HepG2 (cell line): ENCODE results near the gene LCAT. TPM values are rescaled to one million over a fixed set of nuclear protein-coding genes. Genes with fewer than 3 reads are reported as not detected.

Source experiments
- DRAP1 ChIP-seq: IDR thresholded peaks from 2 replicates; pipeline ENCODE4 v1.6.1; 2016; ENCODE audit warnings: missing genetic modification reagents, missing compliant biosample characterization
- E2F5 ChIP-seq: sonication (generic); formaldehyde crosslinking; conservative IDR thresholded peaks from 2 replicates; pipeline ENCODE4 v1.4.0; 2020; ENCODE audit warnings: missing genetic modification reagents
- EED ChIP-seq: sonication (generic); formaldehyde crosslinking; IDR thresholded peaks from 2 replicates; pipeline ENCODE4 v1.5.0; 2020; ENCODE audit warnings: mild to moderate bottlenecking, missing genetic modification reagents
- MEIS1 ChIP-seq: sonication (generic); formaldehyde crosslinking; IDR thresholded peaks from 2 replicates; pipeline ENCODE4 v1.9.0; 2021; ENCODE audit warnings: mild to moderate bottlenecking, missing genetic modification reagents, moderate library complexity, borderline replicate concordance
- MXD3 ChIP-seq: IDR thresholded peaks from 2 replicates; pipeline ENCODE4 v1.6.1; 2016; ENCODE audit warnings: mild to moderate bottlenecking, missing biosample characterization, missing genetic modification reagents
- NCOA2 ChIP-seq: sonication (generic); formaldehyde crosslinking; IDR thresholded peaks from 2 replicates; pipeline ENCODE4 v1.8.0; 2022; ENCODE audit warnings: inconsistent platforms
- NFRKB ChIP-seq: fragments of 450-650 bp; IDR thresholded peaks from 2 replicates; pipeline ENCODE4 v1.6.1; 2017
- NR2C2 ChIP-seq: sonication (generic); formaldehyde crosslinking; IDR thresholded peaks from 2 replicates; pipeline ENCODE4 v1.4.0; 2020; ENCODE audit warnings: missing genetic modification reagents, mild to moderate bottlenecking, moderate library complexity, borderline replicate concordance
- PHF20 ChIP-seq: sonication (generic); formaldehyde crosslinking; IDR thresholded peaks from 2 replicates; pipeline ENCODE4 v1.5.0; 2020; ENCODE audit warnings: mild to moderate bottlenecking, missing genetic modification reagents
- REPIN1 ChIP-seq: sonication (generic); formaldehyde crosslinking; IDR thresholded peaks from 2 replicates; pipeline ENCODE4 v1.8.0; 2022; ENCODE audit warnings: missing genetic modification reagents, low read depth, mild to moderate bottlenecking, borderline replicate concordance
- RXRB ChIP-seq: IDR thresholded peaks from 2 replicates; pipeline ENCODE4 v1.6.1; 2016; ENCODE audit warnings: borderline replicate concordance, missing genetic modification reagents, missing compliant biosample characterization
- SAFB2 ChIP-seq: sonication (generic); formaldehyde crosslinking; IDR thresholded peaks from 2 replicates; pipeline ENCODE4 v1.5.1; 2020; ENCODE audit warnings: missing genetic modification reagents, low read depth, mild to moderate bottlenecking, borderline replicate concordance
- SUZ12 ChIP-seq: fragments of 150-350 bp; IDR thresholded peaks from 2 replicates; pipeline ENCODE4 v1.6.1; 2014; ENCODE audit warnings: low read depth, low read length
- TBX3 ChIP-seq: fragments of 450-650 bp; IDR thresholded peaks from 2 replicates; pipeline ENCODE4 v1.6.1; 2017; ENCODE audit warnings: antibody characterized with exemption, mild to moderate bottlenecking, inconsistent platforms, borderline replicate concordance
- TFE3 ChIP-seq: IDR thresholded peaks from 2 replicates; pipeline ENCODE4 v1.6.1; 2016
- U2AF2 ChIP-seq: fragments of 200-400 bp; formaldehyde crosslinking; IDR thresholded peaks from 2 replicates; pipeline ENCODE4 v1.6.1; 2017; ENCODE audit warnings: low read depth, mild to moderate bottlenecking, low read length
- ZFYVE20 ChIP-seq: sonication (generic); formaldehyde crosslinking; IDR thresholded peaks from 2 replicates; pipeline ENCODE4 v1.8.0; 2023; ENCODE audit warnings: low read depth, mild to moderate bottlenecking, moderate library complexity, missing genetic modification reagents, borderline replicate concordance
- ZNF138 ChIP-seq: sonication (generic); formaldehyde crosslinking; IDR thresholded peaks from 2 replicates; pipeline ENCODE4 v1.5.0; 2020; ENCODE audit warnings: mild to moderate bottlenecking, low read depth, missing genetic modification reagents
- ZNF280D ChIP-seq: sonication (generic); formaldehyde crosslinking; IDR thresholded peaks from 2 replicates; pipeline ENCODE4 v1.5.1; 2020; ENCODE audit warnings: mild to moderate bottlenecking, missing genetic modification reagents
- ZNF558 ChIP-seq: sonication (generic); formaldehyde crosslinking; IDR thresholded peaks from 2 replicates; pipeline ENCODE4 v1.9.0; 2022; ENCODE audit warnings: mild to moderate bottlenecking, missing genetic modification reagents, borderline replicate concordance
- ZNF772 ChIP-seq: sonication (generic); formaldehyde crosslinking; IDR thresholded peaks from 2 replicates; pipeline ENCODE4 v1.5.0; 2020; ENCODE audit warnings: mild to moderate bottlenecking, missing genetic modification reagents
- polyA plus RNA-seq, 8 experiments: library from polyadenylated mRNA; depleted of rRNA in 3 of 8; stranded (reverse) in 7 of 8; unstranded in 1 of 8; fragments of >200 nt; fragmentation: Illumina TruSeq in 4 of 8; extraction: Trizol in 4 of 8; gene quantifications; 2 replicates each; pipeline versions ENCODE4 v1.2.1 to v1.2.3, GENCODE V29; 2011 to 2016; ENCODE audit warnings: low read depth in 4 of 8, missing spikeins in 1 of 8, mixed read lengths in 1 of 8; ENCODE audit not compliant: insufficient read depth in 1 of 8
- total RNA-seq, 5 experiments: library from RNA; depleted of rRNA; stranded (reverse); fragments of >200 nt; fragmentation: Illumina TruSeq; extraction: Trizol; gene quantifications; 2 replicates each; pipeline ENCODE4 v1.2.3, GENCODE V29; 2016; ENCODE audit warnings: low read depth in 1 of 5

The LCAT gene
- total and polyA plus RNA-seq, 2 of the 13 experiments (the other 11 are each of a cell fraction or from before 2014, with no cell fraction given), result 36.1 to 38.9 TPM

GRCh38 chr16:67966549-67967182 lies 22.7 kb upstream of the LCAT start (continued):
- TF ChIP-seq NR2C2 (CRISPR knock-in tag) (no peak; the same call in 1 of the 2 replicates), EED (no peak), ZNF138 (CRISPR knock-in tag) (no peak), U2AF2 (no peak), TFE3 (CRISPR knock-in tag) (no peak), ZNF772 (0 out of 2 replicates have a peak, but pooled peaks have one; percentile 7), MXD3 (CRISPR knock-in tag) (no peak; the same call in 1 of the 2 replicates), SAFB2 (CRISPR knock-in tag) (0 out of 2 replicates have a peak, but pooled peaks have one; percentile 76), SUZ12 (no peak), E2F5 (CRISPR knock-in tag) (0 out of 2 replicates have a peak, but pooled peaks have one; percentile 35), MEIS1 (CRISPR knock-in tag) (peak; percentile 48; the same call in 1 of the 2 replicates), NFRKB (no peak), ZNF280D (CRISPR knock-in tag) (peak; percentile 18; the same call in 1 of the 2 replicates), ZNF558 (CRISPR knock-in tag) (no peak), RXRB (CRISPR knock-in tag) (no peak), NCOA2 (CRISPR knock-in tag) (no peak), DRAP1 (peak; percentile 65), TBX3 (no peak), REPIN1 (CRISPR knock-in tag) (peak; percentile 60; the same call in 1 of the 2 replicates), PHF20 (no peak), ZFYVE20 (CRISPR knock-in tag) (no peak)
